ENCODE measurements around the gene PCBP3. TPM values are rescaled to one million over a fixed set of nuclear protein-coding genes. Genes with fewer than 3 reads are reported as not detected.

PCBP3 gene
- total RNA-seq, 1 donor from 2014 or later: not detected

GRCh38 chr21:45874716-45875415 lies 231.3 kb downstream of the PCBP3 start:
- FAIRE-seq (no peak), DNase-seq (ENCODE audit: low read depth) (peak; percentile 34)
- TF ChIP-seq CTCF (IDR thresholded peaks at IDR 0.05; ENCODE audit: insufficient read depth, low read length, severe bottlenecking): no peak
- no peak overlapping the region for H3K4me3 ChIP-seq (ENCODE audit: low read depth, low read length)
- no peaks in the 10 kb centered on the region for H3K27me3 ChIP-seq (ENCODE audit: control insufficient read depth, insufficient read depth, low read length)
- H3K36me3 ChIP-seq (ENCODE audit: control insufficient read depth, insufficient read depth, low read length): no peaks in the 10 kb centered on the region

GRCh38 chr21:45875416-45875760 lies 231.9 kb downstream of the PCBP3 start:
- Histone ChIP-seq H3K27me3 (ENCODE audit: control insufficient read depth, insufficient read depth, low read length) (no peaks in the 10 kb centered on the region), H3K36me3 (ENCODE audit: control insufficient read depth, insufficient read depth, low read length) (no peaks in the 10 kb centered on the region), H3K4me3 (ENCODE audit: low read depth, low read length) (no peak overlapping the region)
- TF ChIP-seq CTCF (IDR thresholded peaks at IDR 0.05; ENCODE audit: insufficient read depth, low read length, severe bottlenecking): no peak
- FAIRE-seq: no peak
- DNase-seq (ENCODE audit: low read depth): no peak

GRCh38 chr21:45875881-45876280 lies 232.4 kb downstream of the PCBP3 start:
- TF ChIP-seq CTCF (IDR thresholded peaks at IDR 0.05; ENCODE audit: insufficient read depth, low read length, severe bottlenecking): no peak
- Histone ChIP-seq H3K4me3 (ENCODE audit: low read depth, low read length) (no peak overlapping the region), H3K27me3 (ENCODE audit: control insufficient read depth, insufficient read depth, low read length) (no peaks in the 10 kb centered on the region), H3K36me3 (ENCODE audit: control insufficient read depth, insufficient read depth, low read length) (no peaks in the 10 kb centered on the region)
- FAIRE-seq (peak; percentile 40), DNase-seq (ENCODE audit: low read depth) (no peak)

GRCh38 chr21:45876381-45877170 lies 233.1 kb downstream of the PCBP3 start:
- Histone ChIP-seq H3K4me3 (ENCODE audit: low read depth, low read length) (no peak overlapping the region), H3K36me3 (ENCODE audit: control insufficient read depth, insufficient read depth, low read length) (no peaks in the 10 kb centered on the region), H3K27me3 (ENCODE audit: control insufficient read depth, insufficient read depth, low read length) (no peaks in the 10 kb centered on the region)
- DNase-seq (ENCODE audit: low read depth): no peak
- TF ChIP-seq CTCF (IDR thresholded peaks at IDR 0.05; ENCODE audit: insufficient read depth, low read length, severe bottlenecking): no peak
- no peak for FAIRE-seq

- no peaks in the 10 kb centered on the region for H3K27me3 ChIP-seq (ENCODE audit: control insufficient read depth, insufficient read depth, low read length)
- H3K4me3 ChIP-seq (ENCODE audit: low read depth, low read length): no peak overlapping the region
- no peak for DNase-seq (ENCODE audit: low read depth)
- H3K36me3 ChIP-seq (ENCODE audit: control insufficient read depth, insufficient read depth, low read length): no peaks in the 10 kb centered on the region
- no peak for FAIRE-seq
- TF ChIP-seq CTCF (IDR thresholded peaks at IDR 0.05; ENCODE audit: insufficient read depth, low read length, severe bottlenecking): no peak
Measured at GRCh38 chr21:45877171-45877438, 233.6 kb downstream of the PCBP3 start.

All from bronchial epithelial cell (primary cell).